Esophagus squamous epithelium (tissue), 5 donors: ENCODE data around the gene OR1C1. TPM values are rescaled to one million over a fixed set of nuclear protein-coding genes. Genes with fewer than 3 reads are reported as not detected.
"Not testable (repeated sequence)": the region's sequence is repeated elsewhere in the genome, so short reads cannot be mapped to it uniquely, and the experiment has no call there.

Source experiments
- DNase-seq: peaks from one replicate; lab custom pipeline; 2025; lab: John Stamatoyannopoulos, UW
- H3K27ac ChIP-seq, 4 donors: fragments of 200-600 bp; sonication (generic); one replicate each; pipeline ENCODE4 v1.5.1; 2016 to 2019; ENCODE audit warnings: mild to moderate bottlenecking in 1 of 4
- H3K27me3 ChIP-seq, 4 donors: fragments of 200-600 bp; sonication (generic); 1 replicate in 3 of 4; 2 replicates in 1 of 4; pipeline versions ENCODE4 v1.5.1 to v1.6.0; 2017 to 2021; ENCODE audit warnings: antibody characterized with exemption in 1 of 4
- H3K36me3 ChIP-seq, 3 donors: fragments of 200-600 bp; sonication (generic); one replicate each; pipeline ENCODE4 v1.5.1; 2016 to 2019
- H3K4me1 ChIP-seq, 3 donors: fragments of 200-600 bp; sonication (generic); one replicate each; pipeline ENCODE4 v1.5.1; 2017 to 2019
- H3K4me3 ChIP-seq, 4 donors: fragments of 200-600 bp; sonication (generic); 1 replicate in 3 of 4; 2 replicates in 1 of 4; pipeline ENCODE4 v1.5.1; 2016 to 2019; ENCODE audit warnings: mild to moderate bottlenecking in 2 of 4, moderate library complexity in 1 of 4
- H3K9me3 ChIP-seq, 3 donors: fragments of 200-600 bp; sonication (generic); one replicate each; pipeline ENCODE4 v1.5.1; 2016 to 2019
- CTCF ChIP-seq, 6 experiments: fragments of 450-650 bp in 4 of 6; fragments of 200-600 bp in 2 of 6; sonication (generic) in 2 of 6; IDR thresholded peaks; one replicate each; pipeline ENCODE4 v1.5.1; 2016 to 2019; ENCODE audit warnings: antibody characterized with exemption in 6 of 6, mild to moderate bottlenecking in 4 of 6, moderate library complexity in 4 of 6
- POLR2A ChIP-seq, 4 donors: fragments of 450-650 bp; IDR thresholded peaks; one replicate each; pipeline ENCODE4 v1.6.1; 2017; ENCODE audit warnings: antibody characterized with exemption in 4 of 4, mild to moderate bottlenecking in 4 of 4, moderate library complexity in 3 of 4
- WGBS, 2 donors: methylation state at CpG; one replicate each; pipeline ENCODE4 v1.1.5; 2018; 5-methylcytosine and 5-hydroxymethylcytosine counted together
- intact Hi-C: fragments of 100-400 bp; cut with DNase I; formaldehyde crosslinking; loops from one replicate; pipeline ENCODE4 v1.15.0; 2022
- total RNA-seq, 4 donors: library from RNA; depleted of rRNA; stranded (reverse); fragments of >200 nt; gene quantifications; one replicate each; pipeline ENCODE4 v1.1.0, GENCODE V29; 2016
- donor health status: DM: yes; HTN: yes; CAD: no.

Gene OR1C1
- total RNA-seq, 4 donors from 2014 or later, result not detected

GRCh38 chr1:247740721-247741120, 19.6 kb downstream of the OR1C1 start:
- Histone ChIP-seq H3K4me1 (no peaks in the 10 kb centered on the region), H3K27me3 (no peaks in the 10 kb centered on the region), H3K9me3 (no peaks in the 10 kb centered on the region), H3K27ac (no peak overlapping the region), H3K36me3 (no peaks in the 10 kb centered on the region), H3K4me3 (no peak overlapping the region)
- WGBS, 2 donors, result 84 to 87% methylated on average over 2 of the region's 2 CpGs
- intact Hi-C loops, result no loop called here
- TF ChIP-seq CTCF (IDR thresholded peaks at IDR 0.05), result no peak
- no peak for TF ChIP-seq POLR2A (IDR thresholded peaks at IDR 0.05)
- no peak for DNase-seq

GRCh38 chr1:247738315-247738714, 22.0 kb downstream of the OR1C1 start, which contains the start of gene OR14K1:
OR14K1 (plus strand) TSS chr1:247738615; CDS start chr1:247738615, 0 bp downstream.
- H3K27me3 ChIP-seq, result no peaks in the 10 kb centered on the region
- H3K4me1 ChIP-seq, result no peaks in the 10 kb centered on the region
- H3K4me3 ChIP-seq, result no peak within 1 kb of the TSS
- no peaks in the 10 kb centered on the region for H3K36me3 ChIP-seq
- intact Hi-C loops, result no loop called here
- H3K27ac ChIP-seq, result no peak within 1 kb of the TSS
- WGBS, 2 donors, result 80 to 96% methylated on average over 1 of the region's 1 CpG
- DNase-seq, result no peak
- no peak for TF ChIP-seq CTCF (IDR thresholded peaks at IDR 0.05)
- no peak for TF ChIP-seq POLR2A (IDR thresholded peaks at IDR 0.05)
- H3K9me3 ChIP-seq, result no peaks in the 10 kb centered on the region

- H3K27me3 ChIP-seq, result no peaks in the 10 kb centered on the region
- no peak for DNase-seq
- no peaks in the 10 kb centered on the region for H3K36me3 ChIP-seq
- no peaks in the 10 kb centered on the region for H3K4me1 ChIP-seq
- H3K27ac ChIP-seq, result no peak overlapping the region
- H3K4me3 ChIP-seq, result no peak overlapping the region
- WGBS, 2 donors, result 83 to 93% methylated on average over 4 of the region's 4 CpGs
- intact Hi-C loops, result no loop called here
- no peak for TF ChIP-seq POLR2A (IDR thresholded peaks at IDR 0.05)
- no peak for TF ChIP-seq CTCF (IDR thresholded peaks at IDR 0.05)
- H3K9me3 ChIP-seq, result peaks cover 0 to 9% (median 0%) of the 10 kb centered on the region in 3 donors
These were observed 39.1 kb downstream of the OR1C1 start for GRCh38 chr1:247721222-247721621.

GRCh38 chr1:247716546-247716945, 43.8 kb downstream of the OR1C1 start, which contains the start of gene OR6F1:
OR6F1 (minus strand) TSS chr1:247716646; CDS start chr1:247712755, 3,891 bp downstream.
- Histone ChIP-seq H3K27me3 (no peaks in the 10 kb centered on the region), H3K4me1 (no peaks in the 10 kb centered on the region), H3K4me3 (no peak within 1 kb of the TSS), H3K9me3 (peaks cover 0 to 16% (median 0%) of the 10 kb centered on the region in 3 donors), H3K27ac (no peak within 1 kb of the TSS), H3K36me3 (no peaks in the 10 kb centered on the region)
- intact Hi-C loops, result no loop called here
- WGBS, 2 donors, result 75 to 80% methylated on average over 3 of the region's 3 CpGs
- no peak for TF ChIP-seq CTCF (IDR thresholded peaks at IDR 0.05)
- no peak for TF ChIP-seq POLR2A (IDR thresholded peaks at IDR 0.05)
- no peak for DNase-seq

GRCh38 chr1:247713753-247714152, 46.6 kb downstream of the OR1C1 start:
- Histone ChIP-seq H3K36me3 (no peaks in the 10 kb centered on the region), H3K9me3 (peaks cover 0 to 7% (median 0%) of the 10 kb centered on the region in 3 donors), H3K4me1 (no peaks in the 10 kb centered on the region), H3K27ac (no peak overlapping the region), H3K27me3 (no peaks in the 10 kb centered on the region), H3K4me3 (no peak overlapping the region)
- no peak for DNase-seq
- no peak for TF ChIP-seq POLR2A (IDR thresholded peaks at IDR 0.05)
- no peak for TF ChIP-seq CTCF (IDR thresholded peaks at IDR 0.05)
- WGBS, 2 donors, result 91 to 93% methylated on average over 7 of the region's 7 CpGs
- intact Hi-C loops, result no loop called here

GRCh38 chr1:247710681-247711080, 49.7 kb downstream of the OR1C1 start:
- H3K4me1 ChIP-seq, H3K27ac ChIP-seq, H3K4me3 ChIP-seq, DNase-seq, intact Hi-C loops, H3K36me3 ChIP-seq, H3K27me3 ChIP-seq: not testable (repeated sequence)
- peaks cover 0 to 18% (median 0%) of the 10 kb centered on the region in 3 donors for H3K9me3 ChIP-seq
- WGBS, 2 donors, result 76 to 92% methylated on average over 7 to 8 of the region's 8 CpGs
